K562 treated with DMSO at 1 percent for 24 hours (cell line): ENCODE results near the gene TANC2. TPM values are rescaled to one million over a fixed set of nuclear protein-coding genes. Genes with fewer than 3 reads are reported as not detected.

Source experiments
- total RNA-seq: library from RNA; unstranded; fragments of 300-600 nt; gene quantifications from 2 replicates; pipeline ENCODE4 v1.2.3, GENCODE V29; 2022; ENCODE audit warnings: low read depth; ENCODE audit not compliant: insufficient read depth

The TANC2 gene
- total RNA-seq: 2.3 and 8.3 TPM in 2 replicates

GRCh38 chr17:62965686-62966425 is at the start of gene TANC2:
Gene TANC2 (plus strand): TSS chr17:62966235. CDS start chr17:63009560, 43,325 bp downstream.

Other genes with a start within 250 kb of the TANC2 start
- not detected in 2 replicates for gene MARCHF10, start 157.9 kb upstream of the TANC2 start, total RNA-seq